GM19238 (cell line): ENCODE results near the gene PAIP1.
"Not testable (repeated sequence)": the region's sequence is repeated elsewhere in the genome, so short reads cannot be mapped to it uniquely, and the experiment has no call there.

Experiments
- DNase-seq: peaks from one replicate; pipeline ENCODE4 v3.0.0; 2011; ENCODE audit warnings: low spot score; ENCODE audit not compliant: insufficient read length

PAIP1 gene, protein sequence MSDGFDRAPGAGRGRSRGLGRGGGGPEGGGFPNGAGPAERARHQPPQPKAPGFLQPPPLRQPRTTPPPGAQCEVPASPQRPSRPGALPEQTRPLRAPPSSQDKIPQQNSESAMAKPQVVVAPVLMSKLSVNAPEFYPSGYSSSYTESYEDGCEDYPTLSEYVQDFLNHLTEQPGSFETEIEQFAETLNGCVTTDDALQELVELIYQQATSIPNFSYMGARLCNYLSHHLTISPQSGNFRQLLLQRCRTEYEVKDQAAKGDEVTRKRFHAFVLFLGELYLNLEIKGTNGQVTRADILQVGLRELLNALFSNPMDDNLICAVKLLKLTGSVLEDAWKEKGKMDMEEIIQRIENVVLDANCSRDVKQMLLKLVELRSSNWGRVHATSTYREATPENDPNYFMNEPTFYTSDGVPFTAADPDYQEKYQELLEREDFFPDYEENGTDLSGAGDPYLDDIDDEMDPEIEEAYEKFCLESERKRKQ

DNA sequence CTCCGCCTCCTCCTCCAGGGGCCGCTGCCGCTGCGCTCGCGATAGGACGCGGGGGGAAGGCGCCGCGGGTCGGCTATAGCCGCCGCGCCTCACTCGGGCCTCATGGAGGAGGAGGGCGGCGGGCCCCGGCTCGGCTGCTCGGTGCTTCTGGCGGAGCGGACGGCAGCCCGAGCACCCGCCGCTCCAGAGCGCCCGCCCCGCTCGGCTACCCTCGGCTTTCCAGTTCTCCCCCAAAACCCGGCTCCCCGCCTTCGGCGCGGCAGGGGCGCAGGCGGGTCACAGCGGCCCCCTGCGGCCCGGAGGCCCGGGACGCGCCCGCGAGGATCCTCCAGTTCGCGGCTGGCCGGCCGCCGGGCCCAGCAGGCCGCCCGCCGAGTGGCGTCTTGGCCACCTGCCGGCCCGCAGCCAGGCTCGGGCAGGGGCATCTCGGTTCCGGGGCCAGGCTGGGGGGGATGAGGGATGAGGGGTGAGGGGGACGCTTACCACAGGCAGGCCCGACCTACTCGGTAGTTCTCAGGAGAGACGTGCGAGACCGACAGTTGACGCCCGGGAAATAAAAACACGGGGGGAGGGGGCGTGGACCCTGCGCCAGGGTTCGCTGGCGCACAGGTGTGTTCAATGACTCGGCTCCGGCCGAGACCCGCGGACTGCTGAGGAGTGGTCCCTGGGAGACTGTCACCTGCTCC, at the start of gene PAIP1:
Gene PAIP1, minus strand, starts transcription at position 221 of the 686 bp plus-strand sequence. CDS start 231 bp downstream, outside the sequence.
- DNase-seq: peak; percentile 85

DNA sequence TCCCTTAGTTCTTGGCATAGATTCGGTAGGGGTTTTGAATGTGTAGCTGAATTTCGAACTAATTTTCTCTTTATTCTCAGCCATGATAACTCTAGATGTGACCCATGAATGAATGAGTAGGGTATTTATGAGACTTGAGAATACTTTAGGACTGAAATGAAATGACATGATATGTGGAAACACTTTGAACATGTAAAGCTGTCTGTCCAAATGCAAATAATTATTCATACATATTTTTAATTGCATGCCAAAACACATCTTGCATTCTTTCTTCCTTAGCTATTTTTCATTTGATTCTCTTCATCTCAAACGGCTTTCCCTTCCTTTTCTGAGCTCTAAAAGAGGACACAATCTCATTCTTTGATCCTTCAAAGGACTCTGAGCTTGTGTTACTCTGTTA, 49.5 kb upstream of the PAIP1 start:
- no peak for DNase-seq

DNA sequence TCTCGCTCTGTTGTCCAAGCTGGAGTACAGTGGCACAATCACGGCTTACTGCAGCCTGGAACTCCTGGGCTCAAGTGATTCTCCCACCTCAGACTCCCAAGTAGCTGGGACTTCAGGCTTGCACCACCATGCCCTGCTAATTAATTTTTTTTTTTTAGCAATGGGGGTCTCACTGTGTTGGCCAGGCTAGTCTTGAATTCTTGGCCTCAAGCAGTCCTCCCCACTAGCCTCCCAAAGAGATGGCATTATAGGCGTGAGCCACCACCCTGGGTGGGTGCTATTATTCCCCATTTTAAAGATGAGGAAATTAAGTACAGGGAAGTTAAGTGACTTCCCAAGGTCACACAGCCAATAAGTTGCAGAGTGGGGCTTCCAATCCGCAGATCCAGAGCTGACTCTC, 47.8 kb upstream of the PAIP1 start:
- no peak for DNase-seq

DNA sequence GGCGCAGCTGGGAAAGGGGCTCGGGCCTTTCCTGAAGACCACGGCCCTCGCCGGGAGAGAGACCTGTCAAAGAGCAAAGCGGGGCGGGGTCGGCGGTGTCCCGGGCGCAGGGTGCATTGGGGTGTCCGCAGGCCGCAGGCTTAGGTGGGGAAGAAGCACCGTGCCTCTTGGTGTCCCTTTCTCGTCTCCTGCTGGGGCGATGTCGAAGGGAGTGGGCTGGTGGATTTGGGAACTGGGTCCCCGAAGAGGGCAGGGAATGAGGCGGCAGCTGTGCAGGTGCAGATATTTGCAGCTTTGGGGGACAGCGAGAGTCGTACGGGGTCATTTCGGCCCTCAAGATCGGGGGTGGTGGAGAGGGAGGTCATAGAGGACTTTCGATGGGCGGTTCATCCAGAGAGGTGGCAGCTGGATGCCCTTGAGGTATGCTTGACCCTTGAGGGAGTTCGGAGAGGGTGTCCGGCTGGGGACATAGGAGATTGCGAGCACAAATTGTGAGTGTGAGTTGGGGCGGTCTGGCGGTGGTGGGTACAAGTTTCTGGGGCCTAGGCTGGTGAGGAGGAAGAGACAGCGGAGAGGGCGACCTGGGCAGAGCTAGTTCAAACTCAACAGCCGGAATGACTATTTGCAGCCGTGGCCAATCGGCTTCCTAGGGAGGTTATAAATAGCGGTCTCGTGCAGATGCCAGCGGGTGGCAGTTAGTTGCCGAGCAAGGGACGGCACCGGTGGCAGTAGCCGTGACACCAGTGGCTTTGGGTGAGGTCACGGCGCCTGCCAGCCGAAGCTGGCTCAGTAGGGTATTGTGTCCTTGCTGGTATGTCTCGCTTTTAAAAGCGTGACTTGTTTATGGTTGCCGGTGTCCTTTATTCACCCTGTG, 46.7 kb upstream of the PAIP1 start:
- DNase-seq: peak; percentile 39

DNA sequence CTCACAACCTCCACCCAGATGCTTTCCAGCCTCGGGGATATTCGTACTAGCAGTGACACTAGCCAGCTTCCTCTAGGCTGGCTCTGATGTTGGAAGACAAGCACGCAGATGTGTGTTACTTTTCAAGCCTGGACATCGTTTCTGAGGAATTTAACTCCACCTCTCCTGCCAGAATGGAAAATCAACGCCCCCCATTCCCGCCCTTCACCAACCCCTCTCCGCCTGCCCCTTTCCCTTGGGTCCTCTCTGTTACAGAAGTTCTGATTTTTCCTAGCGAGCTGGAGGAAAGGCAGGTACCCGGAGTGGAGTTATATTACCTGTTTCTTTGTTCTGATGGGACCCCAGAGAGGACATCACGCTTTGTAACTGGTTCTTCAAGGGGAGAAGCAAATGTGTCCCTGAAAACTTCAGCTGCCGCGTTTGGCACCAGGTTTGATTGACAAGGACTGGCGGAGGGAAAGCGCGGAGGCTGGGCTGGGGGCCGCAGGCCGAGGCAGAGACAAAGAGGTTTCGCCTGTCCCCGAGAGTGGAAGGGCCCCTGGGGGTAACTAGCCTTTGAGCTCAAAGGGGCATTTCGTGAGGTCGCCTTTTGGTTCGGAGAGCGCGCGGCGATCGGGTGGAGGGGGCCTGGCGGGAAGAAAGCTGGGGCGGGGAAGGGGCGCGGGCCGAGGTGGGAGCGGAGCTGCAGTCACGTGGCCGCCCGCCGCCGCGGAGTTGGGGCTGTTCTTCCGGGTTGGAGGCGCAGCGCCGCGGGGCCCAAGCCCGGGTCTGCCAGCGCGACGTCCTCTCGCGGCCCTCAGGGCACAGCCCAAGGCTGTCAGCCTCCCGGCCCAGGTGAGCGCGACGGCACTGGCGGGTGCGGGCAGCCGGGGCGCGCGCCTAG, 45.8 kb upstream of the PAIP1 start, which contains the start of gene NNT:
Gene NNT, plus strand, starts transcription at position 720 of the 883 bp plus-strand sequence. CDS start 6,016 bp downstream, outside the sequence.
- peak; percentile 60 for DNase-seq

DNA sequence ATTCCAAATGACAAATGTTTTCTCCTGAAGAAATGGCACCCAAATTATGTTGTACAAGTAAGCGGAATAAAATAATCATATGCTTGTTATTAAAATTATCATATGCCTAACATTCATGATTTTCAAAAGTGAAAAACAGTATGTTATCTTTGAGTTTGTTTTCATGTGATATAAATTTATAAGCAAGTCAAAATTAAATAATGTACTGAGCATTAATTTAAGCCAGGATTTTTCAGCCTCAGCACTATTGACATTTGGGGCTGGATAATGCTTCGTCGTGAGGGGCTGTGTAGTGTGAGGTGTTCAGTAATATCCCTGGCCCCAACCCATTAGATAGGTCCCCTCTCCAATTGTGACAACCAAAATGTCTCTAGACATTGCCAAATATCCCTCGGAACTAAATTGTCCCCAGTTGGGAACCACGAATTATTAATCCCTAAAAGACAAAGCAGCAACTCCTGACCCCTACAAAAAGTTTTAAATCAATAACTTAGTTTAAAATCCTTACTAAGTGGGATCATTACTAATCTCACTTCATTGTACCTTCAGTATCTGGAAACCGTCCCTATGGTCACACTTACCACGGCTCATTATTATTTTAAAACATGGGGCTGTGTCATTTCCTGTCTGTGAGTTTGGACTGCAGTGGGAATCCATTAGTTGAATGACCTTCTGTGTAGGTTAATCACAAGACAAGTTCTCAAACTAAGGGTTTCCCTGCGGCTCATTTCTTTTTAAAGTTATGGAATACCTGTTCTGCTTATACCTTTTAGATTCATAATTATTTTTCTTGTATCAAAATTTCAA, 44.8 kb upstream of the PAIP1 start:
- DNase-seq: no peak

DNA sequence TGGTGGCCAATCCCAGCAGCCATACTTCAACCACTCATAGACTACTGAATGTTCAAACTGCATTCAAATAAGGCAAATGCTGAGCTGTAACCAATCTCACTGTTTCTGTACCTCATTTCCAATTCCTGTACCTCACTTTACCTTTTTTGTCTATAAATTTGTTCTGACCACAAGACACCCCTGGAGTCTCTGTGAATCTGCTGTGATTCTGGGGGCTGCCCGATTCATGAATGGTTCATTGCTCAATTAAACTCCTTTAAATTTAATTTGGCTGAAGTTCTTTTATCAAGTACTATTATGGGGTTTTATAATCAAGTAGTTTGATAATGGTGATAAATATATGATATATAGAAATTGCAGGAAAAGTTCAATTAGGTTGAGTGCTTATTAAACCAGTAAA, 42.0 kb upstream of the PAIP1 start:
- not testable (repeated sequence) for DNase-seq

DNA sequence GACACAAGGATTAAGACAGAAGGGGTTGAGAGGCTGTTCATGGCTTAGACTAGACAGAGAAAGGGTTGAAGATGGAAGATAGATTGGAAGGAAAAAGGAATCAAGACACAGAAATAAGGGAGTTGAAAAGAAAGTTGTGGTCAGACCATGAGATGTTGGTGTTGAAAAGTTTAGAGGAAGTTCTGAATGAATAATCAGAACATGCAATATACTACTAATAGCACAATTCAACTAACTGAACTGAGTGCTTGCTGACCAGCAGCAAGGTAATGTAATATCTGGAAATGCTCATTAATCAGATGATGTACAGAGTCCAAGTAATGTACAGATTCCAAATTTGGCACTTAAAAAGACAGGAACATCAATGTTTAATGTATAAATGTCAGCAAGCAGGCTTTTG, 35.5 kb upstream of the PAIP1 start:
- DNase-seq: no peak

DNA sequence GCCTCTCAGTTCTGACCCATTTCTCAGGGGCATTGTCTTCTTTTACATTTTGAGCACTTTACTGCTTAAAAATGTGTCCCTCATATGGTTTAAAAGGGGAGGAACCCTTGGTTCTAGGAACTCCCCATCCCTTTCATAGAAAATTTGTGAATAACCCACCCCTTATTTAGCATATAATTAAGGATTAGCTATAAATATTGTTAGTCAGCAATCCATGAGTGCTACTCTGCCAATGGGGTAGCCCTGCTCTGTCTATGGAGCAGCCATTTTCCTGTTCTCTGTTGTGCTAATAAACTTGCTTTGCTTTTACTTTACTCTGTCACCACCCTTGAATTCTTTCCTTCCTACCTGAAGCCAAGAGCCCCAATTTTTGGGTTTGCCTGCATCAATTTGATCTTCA, 33.8 kb upstream of the PAIP1 start:
- no peak for DNase-seq

DNA sequence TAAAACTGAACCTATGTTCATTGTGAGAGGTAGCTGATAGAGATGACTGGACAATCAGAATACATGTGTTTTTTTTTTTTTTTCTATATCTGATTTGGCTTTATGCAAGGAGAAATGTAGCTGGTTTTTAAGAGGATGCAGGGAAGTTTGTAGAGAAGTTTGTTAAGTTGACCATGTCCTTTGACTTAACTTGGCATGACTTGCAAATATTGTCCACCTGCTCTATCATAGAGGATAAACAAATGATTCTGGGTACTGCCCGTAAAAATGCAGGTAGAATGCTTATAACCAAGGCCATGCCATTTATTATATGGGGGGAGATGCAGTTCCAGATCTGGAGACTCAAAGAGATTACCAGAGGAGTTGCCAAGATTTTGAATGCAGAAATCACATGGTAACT, 32.4 kb upstream of the PAIP1 start:
- no peak for DNase-seq

DNA sequence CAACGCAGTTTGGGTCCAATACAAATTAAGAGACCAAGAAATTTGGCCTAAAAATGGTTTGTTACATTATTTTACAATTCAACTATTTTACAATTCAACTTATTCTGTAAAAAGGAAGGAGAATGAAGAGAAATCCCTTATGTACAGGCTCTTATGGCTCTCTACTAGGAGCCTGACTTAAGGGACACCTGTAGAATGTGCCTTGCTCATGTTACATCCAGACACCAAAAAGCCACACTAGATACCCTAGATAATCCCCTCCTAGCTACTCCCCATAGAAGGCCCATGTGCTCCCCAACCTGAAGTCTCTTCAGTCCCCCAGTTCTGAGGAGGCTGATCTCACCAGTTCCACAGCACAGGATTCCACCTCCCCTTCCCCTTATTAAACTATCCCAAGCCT, 32.0 kb upstream of the PAIP1 start:
- no peak for DNase-seq

DNA sequence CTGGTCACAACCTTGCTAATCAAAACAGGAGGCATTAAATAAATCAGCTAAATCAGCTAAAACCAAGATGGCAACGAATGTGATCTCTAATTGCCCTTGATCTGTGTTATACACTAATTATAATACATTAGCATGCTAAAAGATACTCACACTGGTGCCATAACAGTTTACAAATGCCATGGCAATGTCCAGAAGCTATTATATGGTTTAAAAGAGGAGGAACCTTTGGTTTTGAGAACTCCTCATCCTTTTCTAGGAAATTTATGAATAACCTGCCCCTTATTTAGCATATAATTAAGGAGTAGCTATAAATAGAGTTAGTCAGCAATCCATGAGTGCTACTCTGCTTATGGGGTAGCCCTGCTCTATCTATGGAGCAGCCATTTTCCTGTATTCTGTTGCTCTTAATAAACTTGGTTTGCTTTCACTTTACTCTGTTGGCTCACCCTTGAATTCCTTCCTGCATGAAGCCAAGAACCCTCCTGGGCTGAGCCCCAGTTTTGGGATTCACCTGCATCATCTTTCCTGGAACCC, 27.4 kb upstream of the PAIP1 start:
- no peak for DNase-seq

DNA sequence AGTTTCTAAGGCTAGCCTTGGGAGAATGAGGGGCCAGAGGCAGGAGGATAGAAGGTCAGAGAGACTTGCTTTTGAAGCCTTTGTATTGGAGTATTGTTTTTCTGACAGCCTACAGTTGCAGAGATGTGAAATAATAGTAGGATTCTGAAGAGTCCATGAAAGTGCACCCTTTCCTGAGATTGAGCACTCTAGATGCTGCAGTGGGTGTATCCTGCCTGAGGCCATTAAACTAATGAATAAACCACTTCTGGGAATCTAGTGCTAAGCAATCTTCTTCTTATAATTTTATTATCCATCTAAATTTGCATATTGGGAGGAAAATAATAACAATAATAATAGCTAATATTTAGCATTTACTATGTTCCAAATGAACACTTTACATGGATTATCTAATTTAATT, 26.8 kb upstream of the PAIP1 start:
- no peak for DNase-seq

DNA sequence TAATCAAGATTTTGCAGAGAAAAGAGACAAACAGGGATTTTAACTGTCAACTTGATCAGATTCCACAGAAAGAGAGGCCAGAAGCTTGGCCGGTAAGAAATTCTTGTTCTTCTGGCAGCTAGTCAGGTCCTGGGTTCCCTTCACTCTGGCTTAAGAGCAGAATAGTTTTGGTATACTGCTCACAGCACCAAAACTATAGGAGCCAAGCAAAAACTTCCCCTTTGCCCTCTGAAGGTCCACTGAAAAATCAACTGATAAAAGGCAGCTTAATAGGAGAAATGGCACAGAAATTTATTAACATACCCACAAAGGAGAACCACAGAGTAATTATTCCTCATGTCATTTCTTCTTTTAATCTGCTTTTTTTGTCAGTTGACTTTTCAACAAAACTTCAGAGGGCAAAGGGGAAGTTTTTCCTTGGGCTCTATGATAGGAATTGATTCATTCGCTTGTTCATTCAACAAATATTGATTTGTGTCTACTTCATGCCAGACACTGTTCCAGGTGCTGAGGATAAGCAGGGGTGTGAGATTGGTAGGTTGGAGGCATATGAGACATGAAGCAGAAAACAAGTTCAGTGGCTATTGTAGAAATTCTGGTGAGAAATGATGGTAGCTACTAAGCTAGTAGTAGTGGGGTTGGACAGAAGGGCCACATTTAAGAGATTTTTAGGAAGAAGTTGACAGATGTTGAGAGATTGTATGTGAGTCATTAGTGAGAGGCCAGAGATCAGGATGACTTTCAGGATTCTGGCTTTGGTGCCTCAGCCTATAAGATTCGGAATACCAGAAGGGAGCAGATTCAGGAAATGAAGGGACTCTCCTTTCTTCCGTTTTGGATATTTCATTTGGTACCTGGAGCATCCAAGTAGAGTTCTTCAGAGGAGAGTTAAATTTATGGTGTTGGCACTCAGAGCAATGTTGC, 25.5 kb upstream of the PAIP1 start:
- no peak for DNase-seq

DNA sequence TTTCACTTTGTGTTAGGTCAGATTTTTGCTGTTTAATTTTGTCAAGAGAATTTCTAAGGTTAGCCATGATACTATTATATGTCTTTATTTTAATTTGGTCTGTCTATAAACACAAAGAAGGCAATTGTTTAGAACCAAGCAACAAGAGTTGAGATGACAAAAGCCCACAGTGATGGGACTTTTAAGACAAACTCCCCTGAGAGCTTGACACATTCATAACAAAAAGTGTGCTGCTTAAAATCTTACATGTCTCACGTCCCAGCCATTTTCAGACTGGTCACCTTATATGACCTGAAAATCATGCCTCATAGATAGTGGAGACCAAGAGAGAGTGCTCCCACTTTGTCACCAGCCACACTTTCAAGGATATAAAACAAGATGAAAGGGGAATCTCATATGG, 24.5 kb upstream of the PAIP1 start:
- no peak for DNase-seq

DNA sequence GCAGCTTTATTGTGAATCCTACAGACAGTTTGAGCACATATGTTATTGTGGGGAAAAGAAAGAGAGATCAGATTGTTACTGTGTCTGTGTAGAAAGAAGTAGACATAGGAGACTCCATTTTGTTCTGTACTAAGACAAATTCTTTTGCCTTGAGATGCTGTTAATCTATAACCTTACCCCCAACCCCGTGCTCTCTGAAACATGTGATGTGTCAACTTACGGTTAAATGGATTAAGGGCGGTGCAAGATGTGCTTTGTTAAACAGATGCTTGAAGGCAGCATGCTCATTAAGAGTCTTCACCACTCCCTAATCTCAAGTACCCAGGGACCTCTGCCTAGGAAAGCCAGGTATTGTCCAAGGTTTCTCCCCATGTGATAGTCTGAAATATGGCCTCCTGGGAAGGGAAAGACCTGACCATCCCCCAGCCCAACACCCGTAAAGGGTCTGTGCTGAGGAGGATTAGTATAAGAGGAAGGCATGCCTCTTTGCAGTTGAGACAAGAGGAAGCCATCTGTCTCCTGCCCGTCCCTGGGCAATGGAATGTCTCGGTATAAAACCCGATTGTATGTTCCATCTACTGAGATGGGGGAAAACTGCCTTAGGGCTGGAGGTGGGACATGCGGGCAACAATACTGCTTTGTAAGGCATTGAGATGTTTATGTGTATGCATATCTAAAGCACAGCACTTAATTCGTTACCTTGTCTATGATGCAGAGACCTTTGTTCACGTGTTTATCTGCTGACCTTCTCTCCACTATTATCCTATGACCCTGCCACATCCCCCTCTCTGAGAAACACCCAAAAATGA, 23.7 kb upstream of the PAIP1 start:
- not testable (repeated sequence) for DNase-seq

DNA sequence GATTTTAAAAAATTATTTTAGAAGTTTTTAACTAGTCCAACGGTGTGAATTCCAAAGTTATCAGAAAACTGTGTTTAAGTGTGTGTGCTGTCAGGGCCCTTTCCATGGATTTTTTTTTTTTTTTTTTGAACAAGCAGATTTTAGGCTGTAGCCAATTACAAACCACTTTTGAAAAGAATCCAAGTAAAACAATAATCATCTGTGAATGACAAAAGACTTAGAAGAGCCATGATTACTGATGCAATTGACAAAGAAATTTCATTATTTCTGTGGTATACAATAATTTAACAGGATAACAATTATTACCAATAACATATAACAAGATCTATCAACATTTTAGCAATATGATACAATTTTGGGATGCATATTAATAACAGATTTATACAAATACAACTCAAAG, 16.2 kb upstream of the PAIP1 start:
- DNase-seq: no peak

DNA sequence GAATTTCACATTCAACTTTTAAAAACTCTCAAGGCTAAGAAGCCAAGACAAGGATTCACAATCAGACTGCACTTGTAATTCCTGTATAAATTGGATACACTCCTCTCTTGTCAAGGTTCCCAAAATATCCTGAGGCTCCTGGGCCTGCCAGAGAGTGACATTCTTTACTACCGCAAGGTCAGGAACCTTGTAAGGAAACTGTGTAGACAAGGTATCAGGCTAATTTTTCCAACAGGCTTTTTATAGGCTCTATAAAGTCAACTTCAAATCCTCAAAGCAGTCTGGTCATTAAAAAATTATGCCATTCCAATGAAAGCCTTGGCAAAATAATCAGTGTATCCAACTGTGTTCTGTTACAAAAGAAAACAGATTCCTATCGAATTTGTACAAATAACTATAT, 15.5 kb upstream of the PAIP1 start:
- no peak for DNase-seq
